MM.1S (cell line): Measurements from ENCODE around the gene TBC1D14.

Experiments used
- DNase-seq: peaks from one replicate; pipeline ENCODE4 v3.0.0-alpha.2; 2015
- H2AFZ ChIP-seq: fragments of 300-600 bp; sonication (generic); 2 replicates; pipeline ENCODE4 v1.6.0; 2016; ENCODE audit warnings: antibody characterized with exemption, low read length
- H3F3A ChIP-seq: fragments of 300-600 bp; sonication (generic); 2 replicates; pipeline ENCODE4 v1.6.1; 2016; ENCODE audit warnings: mild to moderate bottlenecking, antibody characterized with exemption, low read length, moderate library complexity, mixed read lengths; ENCODE audit not compliant: insufficient read depth
- H3K27ac ChIP-seq: fragments of 300-600 bp; sonication (generic); 2 replicates; pipeline ENCODE4 v1.5.1; 2016; ENCODE audit warnings: mild to moderate bottlenecking, low read length
- H3K27me3 ChIP-seq: fragments of 300-600 bp; sonication (generic); replicated peaks from 2 replicates; pipeline ENCODE4 v1.6.0; 2016; ENCODE audit warnings: low read length; ENCODE audit not compliant: insufficient read depth
- H3K36me3 ChIP-seq: fragments of 300-600 bp; sonication (generic); replicated peaks from 2 replicates; pipeline ENCODE4 v1.6.1; 2016; ENCODE audit warnings: mild to moderate bottlenecking, low read length, mixed read lengths; ENCODE audit not compliant: insufficient read depth
- H3K4me1 ChIP-seq: fragments of 300-600 bp; sonication (generic); 2 replicates; pipeline ENCODE4 v1.6.1; 2016; ENCODE audit warnings: low read length, mixed read lengths
- H3K4me2 ChIP-seq: fragments of 300-600 bp; sonication (generic); 2 replicates; pipeline ENCODE4 v1.6.0; 2016; ENCODE audit warnings: low read depth, low read length
- H3K4me3 ChIP-seq: fragments of 300-600 bp; sonication (generic); 2 replicates; pipeline ENCODE4 v1.5.1; 2016; ENCODE audit warnings: low read length, mixed read lengths
- H3K79me2 ChIP-seq: fragments of 300-600 bp; sonication (generic); 2 replicates; pipeline ENCODE4 v1.6.1; 2016; ENCODE audit warnings: mixed run types, low read length, mixed read lengths
- H3K9ac ChIP-seq: fragments of 300-600 bp; sonication (generic); 2 replicates; pipeline ENCODE4 v1.6.1; 2016; ENCODE audit warnings: low read length, mixed read lengths
- H3K9me2 ChIP-seq: fragments of 300-600 bp; sonication (generic); replicated peaks from 2 replicates; pipeline ENCODE4 v1.6.1; 2016; ENCODE audit warnings: mild to moderate bottlenecking, low read length, mixed read lengths; ENCODE audit not compliant: insufficient read depth
- H3K9me3 ChIP-seq: fragments of 300-600 bp; sonication (generic); replicated peaks from 2 replicates; pipeline ENCODE4 v1.6.1; 2016; ENCODE audit warnings: mild to moderate bottlenecking, low read length, mixed read lengths; ENCODE audit not compliant: insufficient read depth
- H4K20me1 ChIP-seq: fragments of 300-600 bp; sonication (generic); 2 replicates; pipeline ENCODE4 v1.6.1; 2016; ENCODE audit warnings: mild to moderate bottlenecking, low read length, moderate library complexity, mixed read lengths; ENCODE audit not compliant: insufficient read depth
- CTCF ChIP-seq: fragments of 300-600 bp; sonication (generic); IDR thresholded peaks from 2 replicates; pipeline ENCODE4 v1.5.1; 2016; ENCODE audit warnings: antibody characterized with exemption, low read length, mixed read lengths
- EZH2 ChIP-seq: fragments of 300-600 bp; sonication (generic); optimal IDR thresholded peaks from 2 replicates; pipeline ENCODE3; 2017; ENCODE audit warnings: low read depth, mild to moderate bottlenecking, antibody characterized with exemption, low read length, mixed read lengths
- EZH2phosphoT487 ChIP-seq: fragments of 300-600 bp; sonication (generic); IDR thresholded peaks from 2 replicates; pipeline ENCODE4 v1.6.1; 2018; ENCODE audit warnings: antibody characterized with exemption, low read length

Gene TBC1D14

DNA sequence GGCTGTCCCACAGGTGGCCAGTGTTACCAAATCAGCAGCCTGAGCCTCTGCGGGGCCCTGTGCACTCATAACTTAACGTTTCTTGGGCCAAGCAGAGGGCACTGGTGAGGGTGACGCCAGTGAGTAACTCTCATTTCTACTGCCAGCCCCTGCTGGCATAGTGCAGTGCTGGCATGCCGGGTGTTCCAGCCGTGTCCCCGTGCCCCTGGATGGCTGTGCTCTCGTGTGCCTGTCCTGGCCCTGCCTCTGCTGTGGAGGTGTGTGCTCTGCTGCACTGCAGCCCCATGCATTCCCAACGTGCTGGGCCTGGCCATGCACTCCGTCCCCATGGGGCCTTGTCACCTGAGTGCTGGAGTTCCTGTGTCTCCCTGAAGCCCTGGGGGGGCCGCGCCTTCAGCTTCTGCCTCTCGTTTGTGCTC, 14.7 kb downstream of the TBC1D14 start:
- H4K20me1 ChIP-seq = no peaks in the 10 kb centered on the region
- H3K27ac ChIP-seq = no peak overlapping the region
- no peak overlapping the region for H3K9ac ChIP-seq

DNA sequence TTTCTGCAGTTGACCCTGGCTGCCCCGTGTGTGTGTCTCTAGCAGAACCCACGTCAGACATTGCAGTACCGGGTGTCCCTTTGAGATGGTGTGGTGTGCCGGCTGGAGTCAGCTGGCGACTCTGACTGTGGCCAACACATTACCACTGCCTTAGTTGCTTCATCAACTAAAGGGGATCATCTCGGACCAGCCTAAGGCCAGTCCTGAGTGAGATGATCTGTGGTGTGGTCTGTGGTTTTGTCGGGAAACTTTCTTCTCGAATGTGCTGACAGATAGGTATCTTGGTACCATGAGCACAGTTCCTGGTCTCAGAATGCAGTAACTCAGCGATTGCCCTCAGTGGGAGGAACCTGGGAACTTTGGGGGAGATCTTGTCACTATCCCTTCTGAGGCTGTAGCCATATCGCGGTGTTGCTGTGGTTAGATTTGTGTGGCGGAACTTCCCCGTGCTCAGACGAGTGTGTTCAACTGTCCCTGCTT, 15.8 kb downstream of the TBC1D14 start:
- H3K36me3 ChIP-seq = no peaks in the 10 kb centered on the region
- TF ChIP-seq EZH2 (no peak), CTCF (no peak)
- no peaks in the 10 kb centered on the region for H3K4me1 ChIP-seq
- no peaks in the 10 kb centered on the region for H4K20me1 ChIP-seq
- no peaks in the 10 kb centered on the region for H3K9me3 ChIP-seq
- H3K9me2 ChIP-seq = no peaks in the 10 kb centered on the region
- H3F3A ChIP-seq = no peaks in the 10 kb centered on the region
- H3K79me2 ChIP-seq = 0 out of 2 replicates have a peak, but pooled peaks cover 8% of the 10 kb centered on the region
- no peak overlapping the region for H3K27ac ChIP-seq
- H3K9ac ChIP-seq = no peak overlapping the region
- H3K4me3 ChIP-seq = no peak overlapping the region
- H2AFZ ChIP-seq = no peak overlapping the region
- no peak overlapping the region for H3K4me2 ChIP-seq
- no peak for DNase-seq
- no peaks in the 10 kb centered on the region for H3K27me3 ChIP-seq

More for the DNA sequence above, 14.7 kb downstream of the TBC1D14 start:
- Histone ChIP-seq H2AFZ (no peak overlapping the region), H3K27me3 (no peaks in the 10 kb centered on the region), H3K9me2 (no peaks in the 10 kb centered on the region), H3K36me3 (no peaks in the 10 kb centered on the region), H3K4me1 (no peaks in the 10 kb centered on the region), H3K79me2 (0 out of 2 replicates have a peak, but pooled peaks cover 8% of the 10 kb centered on the region), H3F3A (no peaks in the 10 kb centered on the region), H3K4me3 (no peak overlapping the region), H3K4me2 (no peak overlapping the region), H3K9me3 (no peaks in the 10 kb centered on the region)
- TF ChIP-seq EZH2 (no peak), EZH2phosphoT487 (no peak), CTCF (no peak)
- no peak for DNase-seq

GRCh38 chr4:6926081-6926480, 16.5 kb downstream of the TBC1D14 start:
- H3K9me3 ChIP-seq = no peaks in the 10 kb centered on the region
- no peak overlapping the region for H2AFZ ChIP-seq
- no peak overlapping the region for H3K4me2 ChIP-seq
- no peaks in the 10 kb centered on the region for H3K4me1 ChIP-seq
- TF ChIP-seq EZH2 (no peak), CTCF (no peak), EZH2phosphoT487 (no peak)
- no peaks in the 10 kb centered on the region for H3K27me3 ChIP-seq
- H4K20me1 ChIP-seq = no peaks in the 10 kb centered on the region
- 0 out of 2 replicates have a peak, but pooled peaks cover 8% of the 10 kb centered on the region for H3K79me2 ChIP-seq
- H3K27ac ChIP-seq = no peak overlapping the region
- H3K9me2 ChIP-seq = no peaks in the 10 kb centered on the region
- no peaks in the 10 kb centered on the region for H3F3A ChIP-seq
- no peak for DNase-seq
- H3K36me3 ChIP-seq = no peaks in the 10 kb centered on the region
- H3K4me3 ChIP-seq = no peak overlapping the region
- no peak overlapping the region for H3K9ac ChIP-seq
